ENCODE data around the gene PIGO. TPM values are rescaled to one million over a fixed set of nuclear protein-coding genes. Genes with fewer than 3 reads are reported as not detected.

Gene PIGO
- total and polyA plus RNA-seq, 2 experiments from 2014 or later = 22.1 to 41.4 TPM

- peak; percentile 64 for DNase-seq (ENCODE audit: low spot score)
- H3K9me3 ChIP-seq (ENCODE audit: low read depth) = no peaks in the 10 kb centered on the region
- H3K4me2 ChIP-seq = peak overlapping the region; percentile 94
- no peaks in the 10 kb centered on the region for H3K27me3 ChIP-seq
- H3K9me2 ChIP-seq (replicated peaks; ENCODE audit: insufficient read depth) = no peaks in the 10 kb centered on the region
- peaks cover 29% of the 10 kb centered on the region for H3K79me2 ChIP-seq
- peak overlapping the region; percentile 94 for H3K27ac ChIP-seq
- H4K20me1 ChIP-seq (ENCODE audit: insufficient read depth, poor library complexity, severe bottlenecking) = no peaks in the 10 kb centered on the region
- WGBS (ENCODE audit: low lambda C conversion rate, missing lambda C conversion rate) = 40% methylated on average over 7 of the region's 12 CpGs
- H3K4me1 ChIP-seq (ENCODE audit: insufficient read depth) = peaks cover 15% of the 10 kb centered on the region
- TF ChIP-seq, protein P1, sequence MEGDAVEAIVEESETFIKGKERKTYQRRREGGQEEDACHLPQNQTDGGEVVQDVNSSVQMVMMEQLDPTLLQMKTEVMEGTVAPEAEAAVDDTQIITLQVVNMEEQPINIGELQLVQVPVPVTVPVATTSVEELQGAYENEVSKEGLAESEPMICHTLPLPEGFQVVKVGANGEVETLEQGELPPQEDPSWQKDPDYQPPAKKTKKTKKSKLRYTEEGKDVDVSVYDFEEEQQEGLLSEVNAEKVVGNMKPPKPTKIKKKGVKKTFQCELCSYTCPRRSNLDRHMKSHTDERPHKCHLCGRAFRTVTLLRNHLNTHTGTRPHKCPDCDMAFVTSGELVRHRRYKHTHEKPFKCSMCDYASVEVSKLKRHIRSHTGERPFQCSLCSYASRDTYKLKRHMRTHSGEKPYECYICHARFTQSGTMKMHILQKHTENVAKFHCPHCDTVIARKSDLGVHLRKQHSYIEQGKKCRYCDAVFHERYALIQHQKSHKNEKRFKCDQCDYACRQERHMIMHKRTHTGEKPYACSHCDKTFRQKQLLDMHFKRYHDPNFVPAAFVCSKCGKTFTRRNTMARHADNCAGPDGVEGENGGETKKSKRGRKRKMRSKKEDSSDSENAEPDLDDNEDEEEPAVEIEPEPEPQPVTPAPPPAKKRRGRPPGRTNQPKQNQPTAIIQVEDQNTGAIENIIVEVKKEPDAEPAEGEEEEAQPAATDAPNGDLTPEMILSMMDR (IDR thresholded peaks at IDR 0.05; ENCODE audit: poor library complexity) = no peak
- no peak for TF ChIP-seq EZH2 (IDR thresholded peaks at IDR 0.05; ENCODE audit: borderline replicate concordance)
- no peak for TF ChIP-seq EZH2phosphoT487 (IDR thresholded peaks at IDR 0.05; ENCODE audit: low read depth, severe bottlenecking, unreplicated experiment)
- H2AFZ ChIP-seq = peak overlapping the region; percentile 50
- peak overlapping the region; percentile 37 for H3K4me3 ChIP-seq
- H3K36me3 ChIP-seq (replicated peaks; ENCODE audit: insufficient read depth, low read depth) = no peaks in the 10 kb centered on the region
These were observed 18.6 kb upstream of the PIGO start for GRCh38 chr9:35114840-35115628.

DNA sequence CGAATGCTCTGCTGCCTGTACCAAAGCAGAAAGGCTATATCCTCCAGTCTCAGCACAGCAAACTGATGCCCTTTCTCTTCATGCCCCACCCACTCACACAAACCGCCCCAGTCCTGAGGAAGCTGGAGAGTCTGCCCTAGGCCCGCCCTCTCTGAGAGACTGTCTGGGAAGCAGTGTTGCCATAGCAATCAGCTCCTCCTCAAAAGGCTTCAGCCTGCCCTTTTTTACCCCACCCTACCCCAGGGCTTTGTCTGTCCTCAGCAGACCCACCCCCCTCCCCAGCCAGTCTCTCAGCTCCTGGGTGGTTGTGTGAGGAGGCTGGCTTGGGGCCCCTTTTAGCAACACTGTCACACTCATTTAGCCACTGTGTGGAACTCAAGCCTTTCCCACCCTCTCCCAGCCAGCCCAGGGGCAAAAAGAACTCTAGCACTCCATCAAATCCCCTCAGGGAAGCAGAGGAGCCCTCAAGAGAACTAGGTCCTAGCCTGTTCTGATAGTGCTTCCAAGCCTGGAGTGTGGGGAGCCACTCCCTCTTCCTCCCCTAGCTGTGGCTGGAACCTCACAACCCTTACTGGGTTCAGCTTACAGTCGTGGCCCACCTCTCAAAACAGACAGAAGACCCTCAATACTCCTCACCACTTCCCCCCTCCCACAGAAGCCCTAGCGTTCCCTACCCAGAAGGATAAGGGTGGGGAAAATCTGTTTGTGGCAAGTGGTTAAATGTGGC is 17.9 kb upstream of the PIGO start:
- DNase-seq (ENCODE audit: low spot score) = peak; percentile 94
- peaks cover 37% of the 10 kb centered on the region for H3K79me2 ChIP-seq
- H3K4me2 ChIP-seq = peak overlapping the region; percentile 94
- no peaks in the 10 kb centered on the region for H3K36me3 ChIP-seq (replicated peaks; ENCODE audit: insufficient read depth, low read depth)
- H3K4me3 ChIP-seq = peak overlapping the region; percentile 37
- peak overlapping the region; percentile 50 for H2AFZ ChIP-seq
- H3K4me1 ChIP-seq (ENCODE audit: insufficient read depth) = peaks cover 16% of the 10 kb centered on the region
- WGBS (ENCODE audit: low lambda C conversion rate, missing lambda C conversion rate) = 7% methylated on average over 5 of the region's 5 CpGs
- no peaks in the 10 kb centered on the region for H3K9me2 ChIP-seq (replicated peaks; ENCODE audit: insufficient read depth)
- no peak for TF ChIP-seq EZH2phosphoT487 (IDR thresholded peaks at IDR 0.05; ENCODE audit: low read depth, severe bottlenecking, unreplicated experiment)
- TF ChIP-seq, protein P1 (IDR thresholded peaks at IDR 0.05; ENCODE audit: poor library complexity) = no peak
- TF ChIP-seq EZH2 (IDR thresholded peaks at IDR 0.05; ENCODE audit: borderline replicate concordance) = no peak
- H4K20me1 ChIP-seq (ENCODE audit: insufficient read depth, poor library complexity, severe bottlenecking) = no peaks in the 10 kb centered on the region
- no peaks in the 10 kb centered on the region for H3K27me3 ChIP-seq
- peak overlapping the region; percentile 94 for H3K27ac ChIP-seq
- H3K9me3 ChIP-seq (ENCODE audit: low read depth) = no peaks in the 10 kb centered on the region

DNA sequence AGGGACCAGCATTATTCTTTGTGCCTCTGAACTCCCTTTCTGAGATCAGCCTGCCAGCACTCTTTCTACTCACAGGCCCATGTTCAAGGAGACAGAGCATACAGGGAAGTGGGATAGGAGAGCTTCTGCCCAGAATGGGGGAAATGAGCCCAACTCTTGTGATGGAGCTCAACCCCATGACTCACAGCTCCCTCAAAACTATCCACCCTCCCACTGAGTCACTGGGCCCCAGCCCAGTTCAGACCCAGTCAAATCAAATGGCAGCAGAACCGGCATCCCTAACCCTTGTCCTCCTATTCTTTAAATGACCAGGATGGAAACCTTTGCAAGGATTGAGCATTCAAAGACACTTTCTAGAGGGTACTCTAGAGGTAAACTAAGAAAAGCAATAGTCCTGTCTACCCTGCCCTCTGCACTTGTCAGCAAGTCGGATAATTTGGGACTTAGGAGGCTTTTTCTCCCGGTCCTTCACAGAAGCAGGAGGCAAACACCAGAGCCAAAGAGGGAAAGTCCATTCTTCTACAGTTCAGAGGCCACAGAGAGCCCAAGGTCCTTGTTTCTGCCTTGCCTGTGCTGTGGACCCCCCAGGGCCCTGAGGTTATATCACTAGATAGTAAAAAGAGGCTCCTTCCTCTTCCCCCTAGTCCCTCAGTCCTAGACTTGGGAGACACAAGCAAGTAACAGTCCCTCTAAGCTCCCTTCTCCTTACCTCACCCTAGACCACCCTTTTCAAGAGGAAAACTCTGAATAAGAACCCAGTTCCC is 16.0 kb upstream of the PIGO start:
- 76% methylated on average over 3 of the region's 3 CpGs for WGBS (ENCODE audit: low lambda C conversion rate, missing lambda C conversion rate)
- Histone ChIP-seq H3K27ac (peak overlapping the region; percentile 85), H3K4me1 (ENCODE audit: insufficient read depth) (peaks cover 16% of the 10 kb centered on the region), H3K9me3 (ENCODE audit: low read depth) (no peaks in the 10 kb centered on the region), H4K20me1 (ENCODE audit: insufficient read depth, poor library complexity, severe bottlenecking) (no peaks in the 10 kb centered on the region), H3K79me2 (peaks cover 44% of the 10 kb centered on the region), H3K9me2 (replicated peaks; ENCODE audit: insufficient read depth) (no peaks in the 10 kb centered on the region), H3K4me3 (no peak overlapping the region), H3K4me2 (peak overlapping the region; percentile 76), H3K36me3 (replicated peaks; ENCODE audit: insufficient read depth, low read depth) (no peaks in the 10 kb centered on the region), H3K27me3 (no peaks in the 10 kb centered on the region), H2AFZ (no peak overlapping the region)
- no peak for TF ChIP-seq EZH2phosphoT487 (IDR thresholded peaks at IDR 0.05; ENCODE audit: low read depth, severe bottlenecking, unreplicated experiment)
- no peak for DNase-seq (ENCODE audit: low spot score)
